Stimulated activated CD4-positive, alpha-beta T cell treated with anti-CD3 and anti-CD28 coated beads, Interleukin-1b, Interleukin-23, amount 100 ng/mL, for 4 hours (primary cell): Measurements from ENCODE around the gene MBNL3.
"Not testable (repeated sequence)": the region's sequence is repeated elsewhere in the genome, so short reads cannot be mapped to it uniquely, and the experiment has no call there.

ENCODE experiments used
- DNase-seq, 2 donors: peaks; one replicate each; pipeline ENCODE4 v3.0.0-alpha.2; 2020; ENCODE audit warnings: low read depth in 2 of 2

MBNL3 gene

DNA sequence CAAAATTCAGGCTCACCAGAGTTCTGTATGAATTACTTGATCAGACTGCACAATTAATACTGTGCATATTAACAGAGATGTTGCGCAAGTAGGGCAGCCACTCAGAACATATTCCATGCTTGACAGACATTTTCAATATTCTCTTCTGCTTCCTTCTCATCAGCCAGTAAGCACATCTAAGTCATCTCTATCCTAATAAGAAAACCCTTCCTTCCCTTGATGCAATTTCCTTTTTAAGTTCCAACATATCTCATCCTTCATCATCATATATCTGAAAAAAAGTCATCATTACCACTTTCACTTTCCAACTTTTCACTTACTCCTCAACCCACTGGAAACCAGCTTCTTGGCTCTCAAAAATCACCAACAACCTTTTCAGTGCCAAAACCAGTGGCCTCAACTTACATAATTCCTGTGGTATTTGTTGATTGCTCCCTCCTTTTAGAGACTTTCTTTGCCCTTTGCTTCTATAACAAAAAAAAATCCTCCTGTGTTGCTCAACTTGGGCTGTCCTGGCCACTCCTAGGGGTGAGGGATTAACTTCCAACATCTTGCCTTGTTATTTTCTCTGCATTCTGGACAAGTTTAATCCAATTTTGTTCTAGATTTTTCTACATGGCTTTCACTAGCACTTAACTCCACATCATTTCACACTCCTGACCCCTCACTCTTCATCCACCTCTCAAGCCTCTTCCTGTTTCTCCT lies 14.1 kb downstream of the MBNL3 start:
- no peak for DNase-seq

DNA sequence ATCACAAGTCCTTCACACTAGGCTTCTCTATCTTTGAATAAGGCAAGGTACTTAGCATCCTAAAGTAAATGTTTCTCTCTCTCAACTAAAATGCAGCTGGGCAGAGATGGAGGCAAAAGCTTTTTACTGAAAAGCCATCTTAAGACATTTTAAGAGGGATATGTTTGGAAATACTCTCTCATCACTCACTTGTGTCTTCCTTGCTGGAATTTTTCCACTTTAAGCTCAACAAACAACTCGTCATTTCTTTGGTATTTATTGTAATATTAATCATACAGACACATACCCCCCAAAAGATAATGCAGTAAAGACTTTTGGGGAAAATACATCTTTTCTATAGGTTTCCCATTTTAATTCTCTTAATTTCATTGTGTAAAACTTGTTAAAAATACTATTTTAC lies 16.4 kb downstream of the MBNL3 start:
- no peak for DNase-seq

DNA sequence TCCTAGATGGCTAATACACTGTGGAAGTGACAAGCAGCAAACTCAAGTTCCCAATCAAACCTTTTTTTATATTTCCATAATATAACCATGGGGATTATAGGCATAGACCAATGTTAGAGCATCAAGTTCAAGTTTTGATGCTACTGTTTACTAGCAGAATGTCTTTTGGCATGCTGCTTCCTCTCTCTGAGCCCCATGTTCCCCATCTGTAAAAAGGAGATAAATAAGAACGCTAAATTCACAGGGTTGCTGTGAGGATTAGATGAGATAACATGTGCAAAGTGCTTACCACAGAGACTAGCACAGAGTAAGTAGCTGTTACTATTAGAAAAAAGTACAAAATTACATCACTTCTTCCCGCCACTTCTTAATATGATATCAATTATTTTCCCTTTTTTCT lies 18.0 kb downstream of the MBNL3 start:
- no peak for DNase-seq

DNA sequence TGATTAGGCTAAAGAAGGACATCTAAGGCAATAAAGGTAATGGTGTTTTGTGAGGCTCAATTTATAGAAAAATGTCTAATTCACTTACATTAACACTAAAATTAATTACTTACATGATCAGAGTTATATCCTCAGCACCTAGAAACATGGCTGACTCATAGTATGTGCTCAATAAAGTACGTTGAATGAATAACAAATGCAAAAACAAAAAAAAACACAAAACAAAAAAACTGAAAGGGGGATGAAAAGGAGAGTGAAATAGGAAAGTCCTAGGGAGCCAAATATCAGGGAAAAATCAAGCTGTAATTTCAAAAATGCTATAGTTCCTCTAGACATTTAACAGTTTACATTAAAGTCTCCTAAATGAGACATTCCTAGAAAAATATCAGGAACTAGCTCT lies 18.7 kb downstream of the MBNL3 start:
- no peak for DNase-seq

DNA sequence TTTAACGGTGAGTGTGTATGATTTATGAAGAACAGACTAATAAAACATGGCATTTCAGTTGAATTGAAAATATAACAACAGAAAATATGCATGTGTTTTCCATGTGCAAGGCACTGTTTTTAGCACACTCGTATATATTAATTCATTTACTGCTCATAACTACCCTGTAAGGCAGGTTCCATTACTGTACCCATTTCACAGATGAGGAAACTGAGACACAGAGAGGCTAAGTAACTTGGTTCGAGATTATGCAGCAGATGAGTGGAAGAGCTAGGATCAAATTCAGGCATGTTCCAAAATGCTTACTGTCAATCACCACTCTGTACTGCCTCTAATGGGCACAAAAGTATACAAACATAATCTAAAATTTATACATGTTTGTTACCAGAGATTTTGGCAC lies 20.4 kb downstream of the MBNL3 start:
- no peak for DNase-seq

DNA sequence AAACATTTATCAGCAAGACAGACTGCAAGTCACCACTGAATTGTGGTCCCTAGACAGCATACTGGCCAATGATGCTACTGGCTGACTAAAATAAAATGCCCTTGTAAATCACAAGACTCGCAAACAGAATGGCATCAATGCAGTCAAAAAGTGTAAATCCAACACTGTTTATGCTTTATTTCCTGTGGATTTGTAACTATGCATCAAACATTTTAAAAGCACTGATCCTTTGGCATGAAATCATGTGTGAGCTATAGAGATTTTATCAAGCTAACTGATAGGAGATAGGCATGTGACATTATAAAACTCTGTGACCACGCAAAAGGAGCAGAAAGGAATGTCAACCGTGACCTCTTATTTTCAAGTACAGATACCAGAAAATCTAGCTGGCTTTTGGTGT lies 20.8 kb downstream of the MBNL3 start:
- DNase-seq, result no peak

DNA sequence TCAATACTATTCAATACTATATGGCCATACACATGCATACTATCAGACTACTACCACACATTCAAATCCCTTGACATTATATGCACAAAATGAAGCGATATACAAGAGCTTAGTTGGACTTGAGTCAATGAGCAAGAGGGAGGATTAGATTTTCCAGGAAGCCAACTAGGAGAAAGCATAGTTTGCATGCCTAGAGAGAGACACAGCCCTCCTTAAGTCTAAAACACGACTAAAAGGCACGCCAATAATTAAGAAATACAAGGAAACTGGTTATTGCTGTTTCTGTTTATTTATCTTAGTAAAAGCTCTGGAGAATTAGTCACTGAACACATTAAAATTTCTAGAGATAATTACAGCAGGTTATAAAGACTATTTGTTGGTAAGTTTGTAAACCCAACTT lies 21.8 kb downstream of the MBNL3 start:
- DNase-seq, result no peak

DNA sequence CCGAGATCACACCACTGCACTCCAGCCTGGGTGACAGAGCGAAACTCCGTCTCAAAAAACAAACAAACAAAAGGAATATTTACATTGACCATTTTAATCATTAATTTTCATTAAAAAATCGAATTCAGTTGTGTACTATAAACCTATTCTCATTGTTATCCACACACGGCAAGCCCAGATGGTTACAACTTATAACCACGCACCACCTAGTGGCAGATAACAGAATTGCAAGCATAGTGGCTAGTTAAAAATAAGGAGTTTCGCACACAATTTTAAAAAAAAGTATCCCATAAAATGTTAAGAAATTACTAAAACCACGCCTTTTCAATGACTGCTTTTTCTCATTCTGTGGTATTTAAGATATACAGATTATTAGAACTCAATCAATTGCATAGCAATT lies 25.4 kb downstream of the MBNL3 start:
- DNase-seq, result no peak

DNA sequence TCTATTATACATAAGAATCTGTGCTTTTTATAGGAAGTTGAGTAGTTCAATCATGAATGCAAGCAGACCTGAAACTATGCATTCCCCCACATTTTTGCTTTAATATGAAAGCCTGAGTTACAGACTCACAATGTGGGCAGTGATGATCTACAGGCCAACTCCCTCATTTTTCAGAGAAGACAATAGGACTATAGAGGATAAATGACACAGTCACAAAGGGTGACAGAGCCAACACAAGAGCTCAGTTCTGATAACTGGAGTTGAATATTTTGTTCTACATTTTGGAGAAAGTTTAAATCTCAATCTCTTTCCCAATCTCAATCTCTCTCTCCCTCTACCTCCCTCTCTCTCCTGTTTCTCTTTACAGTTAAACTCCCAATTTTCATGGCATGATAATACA lies 27.0 kb downstream of the MBNL3 start:
- DNase-seq, result no peak

DNA sequence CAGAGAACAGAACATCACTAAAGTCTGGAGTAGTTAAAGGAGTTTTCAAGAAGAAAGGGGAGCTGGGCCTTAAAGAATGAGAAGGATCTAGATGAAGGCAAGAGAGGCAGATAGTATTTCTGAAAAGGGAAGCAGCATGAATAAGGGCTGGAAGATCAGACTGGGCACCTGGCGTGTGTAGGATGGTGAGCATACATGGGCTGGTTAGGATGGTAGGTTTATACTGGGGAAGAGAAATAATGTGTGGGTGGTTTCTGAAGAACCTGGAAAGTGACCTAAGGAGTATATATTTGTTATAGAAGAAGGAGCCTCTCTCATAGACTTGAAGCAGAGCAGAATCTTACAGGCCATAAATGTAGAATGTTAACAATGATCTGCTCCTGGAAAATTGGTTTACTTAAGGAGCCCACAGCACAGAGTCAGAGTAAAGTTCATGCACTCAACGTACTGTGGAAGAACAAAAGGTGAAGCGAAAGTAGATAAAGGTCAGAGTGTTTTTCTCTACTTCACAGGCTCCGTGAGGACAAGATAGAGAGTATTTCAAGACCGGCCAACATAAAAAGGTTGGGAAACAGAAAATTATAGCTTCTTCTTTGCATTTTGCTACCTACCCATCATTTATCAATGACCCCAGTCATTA lies 35.8 kb downstream of the MBNL3 start:
- DNase-seq, result no peak

DNA sequence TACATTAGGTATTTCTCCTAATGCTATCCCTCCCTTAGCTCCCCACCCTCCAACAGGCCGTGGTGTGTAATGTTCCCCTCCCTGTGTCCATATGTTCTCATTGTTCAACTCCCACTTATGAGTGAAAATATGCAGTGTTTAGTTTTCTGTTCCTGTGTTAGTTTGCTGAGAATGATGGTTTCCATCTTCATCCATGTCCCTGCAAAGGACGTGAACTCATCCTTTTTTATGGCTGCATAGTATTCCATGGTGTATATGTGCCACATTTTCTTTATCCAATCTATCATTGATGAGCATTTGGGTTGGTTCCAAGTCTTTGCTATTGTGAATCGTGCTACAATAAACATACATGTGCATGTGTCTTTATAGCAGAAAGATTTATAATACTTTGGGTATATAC lies 42.9 kb downstream of the MBNL3 start:
- DNase-seq, result not testable (repeated sequence)

DNA sequence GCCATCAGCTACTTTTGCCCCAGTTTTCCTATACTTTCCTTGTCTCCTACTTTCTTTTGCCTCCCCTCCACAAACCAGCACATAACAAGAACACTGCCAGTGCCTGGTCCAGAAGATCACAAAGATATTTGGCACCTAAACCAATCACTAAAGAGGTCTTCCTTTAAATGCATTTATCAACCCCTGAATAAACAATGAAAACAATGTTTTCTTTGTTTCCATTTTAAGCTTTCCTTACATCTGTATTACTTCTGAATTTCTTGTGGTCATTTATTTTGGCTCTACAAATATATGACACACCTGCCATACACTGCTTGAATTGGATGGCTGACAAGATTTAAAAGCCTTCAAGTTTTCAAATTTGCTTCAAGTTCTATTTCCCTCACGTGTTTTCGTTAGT lies 43.9 kb downstream of the MBNL3 start:
- no peak for DNase-seq

DNA sequence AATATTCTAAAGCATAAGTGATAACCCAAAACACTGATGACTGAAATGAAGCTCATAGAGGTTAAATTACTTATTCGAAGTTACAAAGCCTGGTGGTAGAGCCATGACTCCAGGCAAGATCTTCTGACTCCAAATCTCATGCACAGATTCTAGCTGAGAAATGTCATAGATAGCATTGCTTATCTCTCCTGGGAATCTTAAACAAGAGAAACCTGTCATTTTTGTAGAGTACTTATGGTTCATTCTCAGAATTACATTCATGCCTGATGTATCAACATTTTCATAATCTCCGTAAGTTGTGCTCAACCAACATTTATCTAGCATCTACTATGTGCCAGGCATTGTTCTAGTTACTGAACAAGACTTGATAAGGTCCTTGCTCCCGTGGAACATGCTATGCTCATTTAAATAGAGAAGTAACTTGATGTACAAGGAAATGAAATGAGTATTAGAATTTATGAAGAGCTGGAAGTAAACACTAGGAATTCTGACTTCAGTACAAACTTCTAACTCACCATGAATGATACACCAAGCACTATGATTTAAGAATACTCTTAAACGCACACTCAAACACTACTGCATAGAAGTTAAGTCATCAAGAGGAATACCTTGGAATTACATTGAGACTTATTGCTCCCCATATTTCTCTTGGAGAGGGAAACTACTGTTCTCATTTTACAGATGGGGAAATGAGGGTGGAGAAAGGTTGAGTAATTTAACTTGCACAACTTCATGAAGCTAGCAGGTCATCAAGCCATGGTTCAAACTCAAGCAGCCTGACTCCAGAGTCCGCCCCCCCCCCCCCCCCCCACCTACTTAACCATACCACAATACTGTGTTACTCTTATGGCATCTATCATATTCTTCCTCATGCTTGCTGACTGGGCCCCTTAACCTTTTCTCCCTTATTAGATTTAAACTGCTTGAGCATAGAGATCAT lies 45.4 kb downstream of the MBNL3 start:
- no peak for DNase-seq

DNA sequence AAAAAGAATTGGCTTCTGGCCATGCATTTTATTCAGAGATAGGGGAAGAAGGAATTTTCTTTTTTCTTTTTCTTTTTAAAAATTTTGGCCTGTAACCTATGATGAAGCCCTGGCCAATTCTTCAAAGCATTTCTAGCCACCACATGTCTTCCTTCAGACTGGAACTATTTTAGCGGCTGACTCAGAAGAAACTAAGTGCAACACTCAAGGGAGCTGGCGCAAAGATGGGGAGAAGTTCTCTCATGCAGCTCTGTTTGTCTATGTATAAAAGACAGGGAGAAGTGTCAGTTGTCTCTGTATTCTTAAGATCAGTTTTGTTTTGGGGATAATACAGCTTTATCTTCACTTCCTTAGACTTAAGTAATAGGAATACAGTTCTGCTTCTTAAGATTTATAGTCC lies 46.1 kb downstream of the MBNL3 start:
- DNase-seq, result no peak

DNA sequence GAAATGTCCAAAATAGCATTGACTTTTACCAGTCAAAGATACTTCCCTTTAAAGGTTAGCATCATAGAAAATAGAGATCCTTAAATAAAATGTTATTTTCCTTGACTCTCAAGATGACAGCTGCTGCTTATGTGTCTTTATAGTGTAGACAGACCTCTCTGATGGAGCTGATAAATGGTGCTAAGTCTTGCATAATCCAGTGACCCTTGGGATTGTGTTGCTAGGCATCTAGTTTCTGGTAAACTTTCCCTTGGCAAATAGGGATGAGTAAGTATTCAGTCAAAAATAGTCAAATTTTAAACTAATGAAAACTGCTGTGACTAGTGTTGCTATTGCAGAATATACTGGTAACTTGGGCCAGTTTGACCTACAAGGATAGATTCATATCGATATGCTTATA lies 53.6 kb downstream of the MBNL3 start:
- no peak for DNase-seq

DNA sequence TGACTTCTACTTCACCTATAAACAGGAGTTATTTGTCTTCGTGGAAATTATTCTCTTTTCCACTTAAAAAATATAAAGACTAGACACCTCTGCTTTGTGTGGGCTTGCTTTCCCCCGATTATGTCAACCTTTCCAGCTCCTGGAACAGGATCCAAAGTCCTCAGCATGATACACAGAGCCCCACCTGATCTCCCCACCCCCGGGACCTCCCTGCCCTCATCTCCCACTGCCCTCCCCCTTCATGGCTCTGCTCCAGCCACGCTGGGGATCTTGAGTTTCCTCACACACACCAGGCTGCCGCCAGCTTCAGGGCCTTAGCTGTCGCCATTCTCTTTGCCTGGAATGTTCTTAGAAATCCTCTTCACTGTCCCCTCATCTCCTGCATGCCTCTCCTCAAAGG lies 55.3 kb downstream of the MBNL3 start:
- DNase-seq, result no peak

DNA sequence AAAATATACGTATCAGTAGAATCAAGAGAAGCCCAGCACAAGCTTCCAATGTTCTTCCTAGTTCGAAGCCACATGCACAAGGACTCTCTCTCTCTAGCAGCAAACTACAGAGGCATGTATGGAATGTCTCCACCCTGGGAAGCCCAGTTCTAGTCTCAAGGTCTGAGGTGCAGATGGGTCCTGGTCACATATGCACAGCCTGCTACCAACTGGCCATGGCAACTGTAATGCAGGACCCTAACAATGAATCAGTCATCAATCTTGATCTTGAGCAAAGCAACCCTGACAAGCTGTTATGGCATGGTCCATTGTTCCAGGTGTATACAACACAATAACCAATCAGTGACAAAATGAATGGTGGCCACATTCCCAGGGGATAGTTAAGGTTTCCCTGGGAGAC lies 55.8 kb downstream of the MBNL3 start:
- no peak for DNase-seq

DNA sequence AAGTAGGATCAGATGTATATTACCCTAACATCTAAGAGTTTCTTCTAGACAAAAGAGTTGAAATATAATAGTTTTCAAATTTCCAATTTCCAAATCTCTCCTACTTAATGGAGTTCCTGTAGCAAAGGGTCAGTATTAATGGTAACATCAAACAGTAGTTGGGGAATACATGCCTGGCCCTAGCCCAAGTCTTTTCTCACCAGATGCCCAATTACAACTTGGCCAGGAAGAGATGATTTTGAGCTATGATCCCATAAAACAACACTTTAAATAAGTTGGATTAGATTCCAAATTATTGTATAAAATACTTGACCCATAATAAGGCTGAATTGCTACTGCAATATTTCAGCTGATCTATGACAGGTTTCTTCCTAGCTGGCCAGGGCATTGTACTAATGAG lies 59.9 kb downstream of the MBNL3 start:
- DNase-seq, result no peak

DNA sequence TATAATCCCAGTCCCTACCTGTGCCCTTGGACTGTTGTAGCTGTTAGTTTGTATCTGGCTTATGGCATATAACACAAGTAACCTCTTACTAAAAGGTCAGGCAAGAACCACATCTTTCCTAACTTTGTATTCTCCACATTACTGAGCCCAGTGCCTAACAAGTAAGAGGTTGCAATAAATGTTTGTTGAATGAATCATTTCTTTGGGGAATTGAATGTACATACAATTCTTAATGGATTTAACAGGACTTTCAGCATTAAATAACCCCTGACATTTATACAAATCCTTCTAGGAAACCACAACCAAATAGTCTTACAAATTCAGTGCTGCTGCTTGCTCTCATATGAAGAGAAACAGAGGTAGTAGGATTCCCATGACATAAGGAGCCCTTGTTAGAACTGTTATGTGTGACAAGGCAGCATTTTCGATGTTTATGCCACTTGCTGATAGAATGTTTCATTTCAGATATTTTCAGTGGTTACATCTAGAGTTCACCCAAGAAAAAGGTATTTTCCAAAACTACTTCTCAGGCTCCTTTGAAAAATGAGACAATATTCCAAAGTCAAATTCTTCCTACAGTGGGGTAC lies 62.0 kb downstream of the MBNL3 start:
- no peak for DNase-seq

DNA sequence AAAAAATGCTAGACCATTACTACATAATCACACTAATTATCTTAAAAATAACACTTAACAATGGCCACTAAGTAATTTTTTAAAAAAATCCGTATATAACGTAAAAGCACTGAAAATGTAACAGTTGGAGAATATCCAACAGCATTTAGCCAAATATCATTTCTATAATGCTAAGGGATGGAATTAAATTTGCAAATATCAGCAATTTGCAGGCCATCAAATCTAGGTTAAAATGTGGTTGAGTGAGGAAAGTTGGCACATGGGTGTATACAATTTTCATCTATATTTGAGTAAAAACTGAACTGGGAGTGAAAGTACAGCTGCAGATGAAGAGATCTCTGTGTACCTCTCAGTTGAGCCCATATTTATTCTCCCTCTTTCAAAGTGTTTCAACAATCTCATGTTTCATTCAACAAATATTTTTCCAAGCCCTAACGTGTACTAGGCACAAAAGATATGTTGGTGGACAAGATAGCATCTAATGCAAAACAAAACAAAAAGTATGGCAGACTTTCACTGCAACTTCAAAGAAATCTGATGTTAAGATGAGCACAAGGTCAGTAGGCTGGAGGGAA lies 63.0 kb downstream of the MBNL3 start:
- no peak for DNase-seq

DNA sequence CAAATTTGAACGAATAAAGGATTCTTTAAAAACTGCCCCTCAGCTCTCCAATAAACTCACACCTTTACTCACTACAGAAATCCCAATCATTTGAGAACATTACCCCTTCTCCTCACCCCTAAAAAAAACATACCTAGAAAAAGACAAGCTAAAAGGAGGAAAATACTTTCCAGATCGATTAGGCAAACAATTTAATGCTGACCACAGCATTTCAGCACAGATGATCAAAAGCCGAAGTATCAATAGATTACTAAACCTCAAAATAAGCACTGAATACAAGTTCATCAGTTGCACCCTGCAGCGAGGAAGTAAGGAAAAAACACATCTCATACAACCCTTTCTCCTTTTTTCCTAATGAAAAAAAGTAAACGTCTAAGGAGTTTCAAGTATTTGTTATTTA lies 65.5 kb downstream of the MBNL3 start:
- no peak for DNase-seq

DNA sequence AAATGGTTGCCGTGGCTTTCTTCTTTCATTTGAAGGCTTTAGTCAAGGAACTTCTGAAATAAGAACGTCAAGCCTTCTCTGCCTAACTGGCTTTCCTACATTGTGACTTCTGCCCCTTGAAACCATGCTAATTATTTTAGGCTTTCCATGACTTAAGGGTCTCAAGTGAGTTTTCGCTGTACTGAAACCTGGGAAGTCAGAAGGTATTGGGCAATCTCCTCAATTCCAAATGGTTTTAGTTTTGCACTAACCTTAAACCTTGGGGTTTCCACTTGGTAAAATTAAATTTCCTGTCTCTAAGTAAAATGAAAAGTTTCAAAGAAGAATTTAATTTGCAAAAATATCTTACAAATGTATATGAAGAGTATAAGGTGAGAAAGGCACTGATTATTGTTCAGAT lies 73.8 kb downstream of the MBNL3 start:
- DNase-seq, result no peak
